Liver (tissue), 9 donors: ENCODE measurements around the gene USP40. TPM values are rescaled to one million over a fixed set of nuclear protein-coding genes. Genes with fewer than 3 reads are reported as not detected.

Experiments used
- DNase-seq: peaks from one replicate; pipeline ENCODE4 v3.0.0-alpha.2; 2017; ENCODE audit warnings: low spot score
- H3K27ac ChIP-seq, 2 donors: one replicate each; pipeline ENCODE4 v1.7.0; 2013; ENCODE audit warnings: inconsistent platforms in 2 of 2, low read length in 2 of 2, control low read depth in 1 of 2, low read depth in 1 of 2, mild to moderate bottlenecking in 1 of 2
- H3K27me3 ChIP-seq, 4 donors: one replicate each; pipeline versions ENCODE4 v1.6.1 to v1.7.0; 2013; ENCODE audit warnings: low read length in 3 of 4, inconsistent platforms in 1 of 4, mild to moderate bottlenecking in 1 of 4, moderate library complexity in 1 of 4; ENCODE audit not compliant: control insufficient read depth in 4 of 4, insufficient read depth in 4 of 4
- H3K36me3 ChIP-seq, 4 donors: one replicate each; pipeline versions ENCODE4 v1.6.1 to v1.7.0; 2013; ENCODE audit warnings: low read length in 3 of 4, mild to moderate bottlenecking in 3 of 4, low read depth in 1 of 4, moderate library complexity in 1 of 4; ENCODE audit not compliant: control insufficient read depth in 4 of 4, insufficient read depth in 3 of 4
- H3K4me1 ChIP-seq, 4 donors: one replicate each; pipeline versions ENCODE4 v1.6.1 to v1.7.0; 2013; ENCODE audit warnings: low read length in 3 of 4, mild to moderate bottlenecking in 3 of 4, moderate library complexity in 1 of 4; ENCODE audit not compliant: control insufficient read depth in 4 of 4, insufficient read depth in 4 of 4
- H3K4me3 ChIP-seq, 3 donors: one replicate each; pipeline versions ENCODE4 v1.6.1 to v1.7.0; 2013; ENCODE audit warnings: low read length in 3 of 3, control low read depth in 1 of 3, low read depth in 1 of 3, mild to moderate bottlenecking in 1 of 3
- H3K9ac ChIP-seq, 2 donors: one replicate each; pipeline ENCODE4 v1.7.0; 2013; ENCODE audit warnings: low read length in 2 of 2, mild to moderate bottlenecking in 2 of 2, moderate library complexity in 2 of 2, control low read depth in 1 of 2, low read depth in 1 of 2
- H3K9me3 ChIP-seq, 4 donors: one replicate each; pipeline versions ENCODE4 v1.6.1 to v1.7.0; 2013; ENCODE audit warnings: low read length in 3 of 4; ENCODE audit not compliant: control insufficient read depth in 4 of 4
- ATF3 ChIP-seq: IDR thresholded peaks from 2 replicates; pipeline ENCODE4 v1.6.1; 2016; ENCODE audit warnings: antibody characterized with exemption
- CTCF ChIP-seq: fragments of 150-350 bp; IDR thresholded peaks from 2 replicates; pipeline ENCODE4 v1.5.1; 2017; ENCODE audit warnings: improper control_type of control experiment, low read depth, low read length; ENCODE audit not compliant: missing input control
- EGR1 ChIP-seq, 2 donors: IDR thresholded peaks; 2 replicates each; pipeline ENCODE4 v1.6.1; 2016 to 2018; ENCODE audit warnings: antibody characterized with exemption in 2 of 2, low read depth in 2 of 2
- FOXA1 ChIP-seq: IDR thresholded peaks from 2 replicates; pipeline ENCODE4 v1.6.1; 2016; ENCODE audit warnings: antibody characterized with exemption
- FOXA2 ChIP-seq: IDR thresholded peaks from 2 replicates; pipeline ENCODE4 v1.6.1; 2016; ENCODE audit warnings: antibody characterized with exemption
- GABPA ChIP-seq, 2 donors: IDR thresholded peaks in 1 of 2; conservative IDR thresholded peaks in 1 of 2; 2 replicates each; pipeline ENCODE4 v1.6.1; 2016; ENCODE audit warnings: antibody characterized with exemption in 2 of 2, mild to moderate bottlenecking in 1 of 2, moderate library complexity in 1 of 2
- HNF4A ChIP-seq, 2 donors: conservative IDR thresholded peaks; 2 replicates each; pipeline ENCODE4 v1.6.1; 2016; ENCODE audit warnings: antibody characterized with exemption in 2 of 2, mild to moderate bottlenecking in 2 of 2
- HNF4G ChIP-seq: IDR thresholded peaks from 2 replicates; pipeline ENCODE4 v1.6.1; 2016; ENCODE audit warnings: antibody characterized with exemption
- JUND ChIP-seq, 2 donors: IDR thresholded peaks; 2 replicates each; pipeline ENCODE4 v1.6.1; 2016; ENCODE audit warnings: antibody characterized with exemption in 2 of 2
- MAX ChIP-seq: IDR thresholded peaks from 2 replicates; pipeline ENCODE4 v1.6.1; 2016; ENCODE audit warnings: antibody characterized with exemption
- NR2F2 ChIP-seq: IDR thresholded peaks from 2 replicates; pipeline ENCODE4 v1.6.1; 2016; ENCODE audit warnings: antibody characterized with exemption
- REST ChIP-seq: IDR thresholded peaks from 2 replicates; pipeline ENCODE4 v1.6.1; 2016; ENCODE audit warnings: antibody characterized with exemption, mild to moderate bottlenecking
- SP1 ChIP-seq: IDR thresholded peaks from 2 replicates; pipeline ENCODE4 v1.6.1; 2018; ENCODE audit warnings: antibody characterized with exemption, mild to moderate bottlenecking
- TAF1 ChIP-seq: conservative IDR thresholded peaks from 2 replicates; pipeline ENCODE4 v1.6.1; 2016; ENCODE audit warnings: antibody characterized with exemption, mild to moderate bottlenecking
- YY1 ChIP-seq: IDR thresholded peaks from 2 replicates; pipeline ENCODE4 v1.6.1; 2016; ENCODE audit warnings: antibody characterized with exemption, mild to moderate bottlenecking
- ZBTB33 ChIP-seq: IDR thresholded peaks from 2 replicates; pipeline ENCODE4 v1.6.1; 2016; ENCODE audit warnings: antibody characterized with exemption
- WGBS: extraction: QIAGEN DNeasy Blood & Tissue Kit; methylation state at CpG from one replicate; pipeline ENCODE4 v1.1.7; 2013; 5-methylcytosine and 5-hydroxymethylcytosine counted together
- polyA plus RNA-seq, 2 donors: library from polyadenylated mRNA; stranded (reverse) in 1 of 2; unstranded in 1 of 2; fragments of 200-250 nt in 1 of 2; fragments of >200 nt in 1 of 2; fragmentation: Nextera tagmentation in 1 of 2; extraction: Ambion mirVana in 1 of 2; gene quantifications; one replicate each; pipeline versions ENCODE4 v1.2.1 to v1.2.3, GENCODE V29; 2013 to 2015
- total RNA-seq, 2 donors: library from RNA; depleted of rRNA; stranded (reverse); fragments of >200 nt; gene quantifications; one replicate each; pipeline ENCODE4 v1.2.3, GENCODE V29; 2014
- donor health status: healthy.
- donor health status: healthy.
- donor health status: healthy.
- donor health status: healthy.
- donor health status: healthy.

The USP40 gene
- total and polyA plus RNA-seq, 4 donors = 12.0 to 29.0 (median 17.1) TPM

- Histone ChIP-seq H3K4me1 (no peaks in the 10 kb centered on the region), H3K9ac (no peak overlapping the region), H3K36me3 (peaks cover 0 to 11% (median 5%) of the 10 kb centered on the region in 4 donors), H3K27me3 (no peaks in the 10 kb centered on the region), H3K9me3 (no peaks in the 10 kb centered on the region), H3K4me3 (no peak overlapping the region), H3K27ac (no peak overlapping the region)
- no peak for TF ChIP-seq YY1
- no peak for TF ChIP-seq TAF1
- no peak for TF ChIP-seq MAX
- no peak for TF ChIP-seq FOXA1
- TF ChIP-seq HNF4A (conservative IDR thresholded peaks at IDR 0.05) = no peak
- DNase-seq = no peak
- WGBS = 94% methylated on average over 1 of the region's 1 CpG
These were observed 135.9 kb downstream of the USP40 start for GRCh38 chr2:233430651-233431050.

- H3K9ac ChIP-seq = no peak overlapping the region
- H3K27me3 ChIP-seq = no peaks in the 10 kb centered on the region
- no peak overlapping the region for H3K27ac ChIP-seq
- no peak overlapping the region for H3K4me3 ChIP-seq
- 84% methylated on average over 4 of the region's 4 CpGs for WGBS
- DNase-seq = no peak
- H3K4me1 ChIP-seq = no peaks in the 10 kb centered on the region
- no peak for TF ChIP-seq FOXA1
- TF ChIP-seq CTCF = no peak
- no peak for TF ChIP-seq ATF3
- TF ChIP-seq YY1 = no peak
- no peak for TF ChIP-seq MAX
- TF ChIP-seq HNF4A (conservative IDR thresholded peaks at IDR 0.05) = no peak
- TF ChIP-seq REST = no peak
- TF ChIP-seq NR2F2 = no peak
- TF ChIP-seq JUND (IDR thresholded peaks at IDR 0.05) = no peak
- no peak for TF ChIP-seq SP1
- no peak for TF ChIP-seq FOXA2
- no peak for TF ChIP-seq ZBTB33
- TF ChIP-seq EGR1 (IDR thresholded peaks at IDR 0.05; ENCODE audit: low read depth in 2 of 2) = no peak
- no peak for TF ChIP-seq TAF1
- no peak for TF ChIP-seq GABPA (IDR thresholded peaks at IDR 0.05 in 1 of 2, conservative IDR thresholded peaks at IDR 0.05 in 1 of 2)
- TF ChIP-seq HNF4G = no peak
- H3K9me3 ChIP-seq = no peaks in the 10 kb centered on the region
- peaks cover 0 to 8% (median 4%) of the 10 kb centered on the region in 4 donors for H3K36me3 ChIP-seq
These were observed 136.5 kb downstream of the USP40 start for GRCh38 chr2:233430081-233430480.
